ENCODE results near the gene CAB39.

GRCh38 chr2:230863442-230864121, 150.9 kb downstream of the CAB39 start:
- TF ChIP-seq TARDBP (IDR thresholded peaks at IDR 0.05) (no peak), NFRKB (IDR thresholded peaks at IDR 0.05) (no peak), FOXK2 (IDR thresholded peaks at IDR 0.05) (no peak), SP1 (IDR thresholded peaks at IDR 0.05) (no peak), FOXM1 (IDR thresholded peaks at IDR 0.05; ENCODE audit: borderline replicate concordance) (no peak), HDGF (IDR thresholded peaks at IDR 0.05; ENCODE audit: borderline replicate concordance) (no peak), ARNT (IDR thresholded peaks at IDR 0.05) (no peak), BHLHE40 (IDR thresholded peaks at IDR 0.05; ENCODE audit: borderline replicate concordance) (no peak), ZNF384 (IDR thresholded peaks at IDR 0.05) (no peak)
